ENCODE measurements around the gene LRRC8B.

DNA sequence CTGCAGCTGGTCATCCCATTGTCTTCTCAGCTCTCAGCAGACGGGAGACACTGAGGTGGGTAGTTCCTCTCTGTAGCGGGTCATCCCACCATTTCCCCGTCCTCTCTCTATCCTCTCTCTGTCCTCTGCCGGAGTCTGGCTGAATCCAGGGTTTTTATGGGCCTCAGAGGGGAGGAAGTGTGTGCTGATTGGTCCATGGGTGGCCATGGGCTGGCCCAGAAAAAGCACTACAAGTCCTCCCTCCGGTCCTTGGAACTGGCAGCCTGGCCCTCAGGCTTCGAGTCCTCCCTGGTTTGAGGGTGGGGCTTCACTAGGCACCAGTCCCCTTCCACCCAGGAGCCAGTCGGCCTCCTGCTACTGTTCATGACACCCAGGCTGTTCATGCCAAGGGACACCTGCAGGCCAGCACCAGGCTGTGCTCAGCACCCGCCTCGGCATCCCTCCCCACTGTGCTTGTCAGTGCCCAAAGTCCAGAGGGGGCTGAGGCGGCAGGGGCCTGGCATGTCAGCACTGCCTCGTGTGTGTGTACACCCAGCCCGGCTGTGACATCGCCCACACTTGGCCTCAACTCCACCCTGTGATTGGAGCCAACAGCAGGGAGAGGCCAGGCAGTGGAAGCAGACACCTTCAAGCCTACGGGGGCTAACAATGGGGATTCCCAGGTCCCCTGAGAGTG lies 85.3 kb downstream of the LRRC8B start:
- TF ChIP-seq, protein P1, sequence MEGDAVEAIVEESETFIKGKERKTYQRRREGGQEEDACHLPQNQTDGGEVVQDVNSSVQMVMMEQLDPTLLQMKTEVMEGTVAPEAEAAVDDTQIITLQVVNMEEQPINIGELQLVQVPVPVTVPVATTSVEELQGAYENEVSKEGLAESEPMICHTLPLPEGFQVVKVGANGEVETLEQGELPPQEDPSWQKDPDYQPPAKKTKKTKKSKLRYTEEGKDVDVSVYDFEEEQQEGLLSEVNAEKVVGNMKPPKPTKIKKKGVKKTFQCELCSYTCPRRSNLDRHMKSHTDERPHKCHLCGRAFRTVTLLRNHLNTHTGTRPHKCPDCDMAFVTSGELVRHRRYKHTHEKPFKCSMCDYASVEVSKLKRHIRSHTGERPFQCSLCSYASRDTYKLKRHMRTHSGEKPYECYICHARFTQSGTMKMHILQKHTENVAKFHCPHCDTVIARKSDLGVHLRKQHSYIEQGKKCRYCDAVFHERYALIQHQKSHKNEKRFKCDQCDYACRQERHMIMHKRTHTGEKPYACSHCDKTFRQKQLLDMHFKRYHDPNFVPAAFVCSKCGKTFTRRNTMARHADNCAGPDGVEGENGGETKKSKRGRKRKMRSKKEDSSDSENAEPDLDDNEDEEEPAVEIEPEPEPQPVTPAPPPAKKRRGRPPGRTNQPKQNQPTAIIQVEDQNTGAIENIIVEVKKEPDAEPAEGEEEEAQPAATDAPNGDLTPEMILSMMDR (IDR thresholded peaks at IDR 0.05) = no peak
- TF ChIP-seq POLR2A (IDR thresholded peaks at IDR 0.05) (peak in 1 of 2 donors; percentile 21), EP300 (IDR thresholded peaks at IDR 0.05) (no peak)
